CD4-positive, alpha-beta T cell treated with Interleukin-15 for 4 hours (primary cell): ENCODE measurements around the gene POC1A.

Source experiments
- DNase-seq: peaks from one replicate; pipeline ENCODE4 v3.0.0-alpha.2; 2020; ENCODE audit warnings: low spot score

The POC1A gene

GRCh38 chr3:52154135-52155094 lies at the start of gene POC1A:
Gene POC1A (minus strand): TSS chr3:52154423. CDS start chr3:52154372, 51 bp downstream.
- peak; percentile 84 for DNase-seq

GRCh38 chr3:52203701-52204100 lies 49.5 kb upstream of the POC1A start:
- no peak for DNase-seq

DNA sequence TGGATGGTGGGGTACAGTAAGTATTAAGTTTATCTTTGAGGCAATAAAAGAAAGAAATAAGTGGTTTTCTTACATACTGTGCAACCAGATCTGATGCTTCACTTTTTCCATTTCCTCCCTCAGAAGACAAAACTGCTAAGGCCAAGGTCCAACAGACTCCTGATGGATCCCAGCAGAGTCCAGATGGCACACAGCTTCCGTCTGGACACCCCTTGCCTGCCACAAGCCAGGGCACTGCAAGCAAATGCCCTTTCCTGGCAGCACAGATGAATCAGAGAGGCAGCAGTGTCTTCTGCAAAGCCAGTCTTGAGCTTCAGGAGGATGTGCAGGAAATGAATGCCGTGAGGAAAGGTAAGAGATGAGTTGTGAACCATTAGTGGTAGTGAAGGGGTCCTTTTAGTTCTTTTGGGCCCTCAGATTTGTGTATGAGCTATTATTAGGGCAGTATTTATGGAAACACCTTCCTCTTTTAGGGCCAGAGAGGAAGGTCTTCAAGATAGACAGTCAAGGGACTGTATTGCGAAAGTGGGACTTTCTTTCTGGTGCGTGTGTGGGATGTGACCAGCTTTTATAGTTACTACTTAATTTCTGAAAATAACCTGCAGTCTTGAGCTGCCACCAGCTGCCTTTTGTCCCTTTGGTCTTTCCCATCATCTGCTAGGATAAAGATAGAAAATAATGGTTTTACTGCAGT lies 48.3 kb upstream of the POC1A start:
- DNase-seq: no peak

GRCh38 chr3:52200981-52201679 lies 46.9 kb upstream of the POC1A start:
- no peak for DNase-seq

DNA sequence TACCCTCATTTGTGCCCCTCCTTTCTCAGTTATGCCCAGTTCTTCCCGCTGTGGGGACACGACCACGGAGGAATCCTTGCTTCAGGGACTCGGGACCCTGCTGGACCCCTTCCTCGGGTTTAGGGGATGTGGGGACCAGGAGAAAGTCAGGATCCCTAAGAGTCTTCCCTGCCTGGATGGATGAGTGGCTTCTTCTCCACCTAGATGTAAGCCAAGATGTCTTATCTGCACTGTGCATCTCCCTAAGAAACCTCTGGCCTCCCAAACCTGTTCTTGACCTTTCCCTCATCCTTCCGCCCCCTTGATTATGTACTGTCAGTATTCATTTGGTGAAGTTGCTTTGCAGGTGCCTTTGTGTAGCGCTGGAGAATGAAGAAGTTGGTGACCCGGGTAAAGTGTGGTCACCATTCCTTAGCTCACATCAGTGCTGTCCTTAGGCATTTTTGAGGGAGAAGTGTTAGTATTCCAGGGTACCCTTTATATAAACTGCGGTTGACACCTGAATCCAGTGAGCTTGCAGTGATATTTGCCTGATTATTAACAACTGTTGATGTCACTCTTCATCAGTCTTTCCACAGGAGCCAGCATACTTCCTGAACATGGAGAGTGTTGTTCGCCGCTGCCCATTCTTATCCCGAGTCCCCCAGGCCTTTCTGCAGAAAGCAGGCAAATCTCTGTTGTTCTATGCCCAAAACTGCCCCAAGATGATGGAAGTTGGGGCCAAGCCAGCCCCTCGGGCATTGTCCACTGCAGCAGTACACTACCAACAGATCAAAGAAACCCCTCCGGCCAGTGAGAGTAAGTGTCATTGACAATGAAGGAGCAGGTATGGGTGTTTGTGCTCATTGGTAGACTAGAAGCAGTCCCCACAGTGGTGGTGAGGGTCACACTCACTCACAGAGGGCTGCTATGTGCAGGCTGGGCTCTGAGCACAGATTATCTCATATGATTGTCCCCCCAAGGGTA lies 44.7 kb upstream of the POC1A start:
- DNase-seq: no peak

DNA sequence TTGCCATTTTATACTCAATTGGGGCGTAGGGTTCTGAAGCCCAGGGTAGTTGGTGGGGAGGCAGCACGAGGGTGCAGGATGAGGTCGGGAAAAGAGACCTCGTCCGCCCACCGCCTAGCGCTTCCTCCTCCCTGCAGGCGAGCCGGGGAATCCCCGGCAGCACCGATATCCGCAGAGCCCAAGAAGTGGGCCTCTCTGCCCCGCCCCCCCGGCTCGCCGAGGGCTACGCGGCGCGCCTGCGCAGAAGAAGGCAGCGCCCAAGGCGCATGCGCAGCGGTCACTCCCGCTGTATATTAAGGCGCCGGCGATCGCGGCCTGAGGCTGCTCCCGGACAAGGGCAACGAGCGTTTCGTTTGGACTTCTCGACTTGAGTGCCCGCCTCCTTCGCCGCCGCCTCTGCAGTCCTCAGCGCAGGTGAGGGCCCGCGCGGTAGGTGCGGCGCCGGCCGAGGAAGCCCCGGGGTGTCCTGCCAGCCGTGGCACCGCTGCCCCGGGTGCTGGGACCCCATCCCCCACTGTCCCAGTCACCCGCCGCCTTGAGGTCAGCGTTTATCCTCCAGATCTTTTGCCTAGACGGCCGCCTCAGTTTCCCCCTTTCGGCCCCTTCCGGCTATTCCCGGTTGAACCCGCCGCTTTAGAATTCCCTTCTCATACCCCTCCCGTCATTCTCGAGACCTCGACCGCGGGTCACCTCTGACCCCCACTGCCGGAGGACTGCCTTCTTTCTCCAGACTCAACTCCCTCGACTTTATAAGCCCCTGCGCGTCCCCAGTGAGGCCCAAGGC lies 43.8 kb upstream of the POC1A start, which contains the start of gene ALAS1:
TSS of gene ALAS1 (plus strand) at position 319 of the 784 bp plus-strand sequence. CDS start 1,082 bp downstream, outside the sequence.
- peak; percentile 91 for DNase-seq

- no peak for DNase-seq
These were observed 43.2 kb upstream of the POC1A start for GRCh38 chr3:52197499-52197841.

DNA sequence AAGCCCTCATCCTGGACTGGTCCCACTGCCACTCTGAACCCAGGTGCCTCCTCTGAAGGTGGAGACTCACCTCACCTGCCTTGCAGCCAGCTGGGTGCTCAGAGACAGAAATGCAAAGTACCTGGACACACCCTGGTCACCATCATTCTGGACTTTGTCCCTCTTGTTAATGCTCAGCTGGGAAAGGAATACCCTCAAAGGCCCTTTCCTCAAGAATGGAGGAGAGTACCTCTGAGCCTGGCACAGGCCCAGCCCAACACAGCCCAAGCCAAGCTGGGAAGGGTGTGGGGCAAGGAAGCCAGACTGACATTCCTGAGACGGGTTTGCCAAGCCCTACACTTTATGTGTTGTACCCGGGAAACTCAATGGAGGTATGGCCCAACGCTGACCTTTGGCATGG lies 42.8 kb upstream of the POC1A start:
- DNase-seq: no peak

DNA sequence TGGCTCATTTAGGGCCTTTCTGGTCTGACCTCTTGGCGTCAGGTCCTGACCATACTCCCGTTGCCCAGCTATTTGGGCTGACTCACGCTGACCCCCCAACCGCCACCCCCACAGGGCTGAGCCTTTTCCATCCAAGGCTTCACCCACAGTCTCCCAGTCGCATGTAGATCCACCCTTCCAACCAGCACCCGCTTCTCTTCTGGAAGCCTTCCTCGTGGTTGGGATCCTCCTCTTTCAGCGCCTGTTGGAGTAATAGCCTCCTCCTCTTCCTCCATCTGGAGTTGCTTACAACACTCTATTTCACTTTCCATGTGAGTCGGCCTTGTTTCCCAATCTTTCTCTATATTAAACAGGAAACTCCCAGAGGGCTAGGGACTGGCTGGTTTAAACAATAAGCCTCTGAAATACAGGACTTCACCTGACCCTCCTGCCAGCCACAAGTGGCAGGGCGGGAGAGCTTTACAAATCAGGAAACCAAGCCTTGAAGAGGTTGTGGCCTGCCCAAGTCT lies 41.7 kb upstream of the POC1A start:
- no peak for DNase-seq

- DNase-seq: no peak
These were observed 41.0 kb upstream of the POC1A start for GRCh38 chr3:52195291-52195597.

DNA sequence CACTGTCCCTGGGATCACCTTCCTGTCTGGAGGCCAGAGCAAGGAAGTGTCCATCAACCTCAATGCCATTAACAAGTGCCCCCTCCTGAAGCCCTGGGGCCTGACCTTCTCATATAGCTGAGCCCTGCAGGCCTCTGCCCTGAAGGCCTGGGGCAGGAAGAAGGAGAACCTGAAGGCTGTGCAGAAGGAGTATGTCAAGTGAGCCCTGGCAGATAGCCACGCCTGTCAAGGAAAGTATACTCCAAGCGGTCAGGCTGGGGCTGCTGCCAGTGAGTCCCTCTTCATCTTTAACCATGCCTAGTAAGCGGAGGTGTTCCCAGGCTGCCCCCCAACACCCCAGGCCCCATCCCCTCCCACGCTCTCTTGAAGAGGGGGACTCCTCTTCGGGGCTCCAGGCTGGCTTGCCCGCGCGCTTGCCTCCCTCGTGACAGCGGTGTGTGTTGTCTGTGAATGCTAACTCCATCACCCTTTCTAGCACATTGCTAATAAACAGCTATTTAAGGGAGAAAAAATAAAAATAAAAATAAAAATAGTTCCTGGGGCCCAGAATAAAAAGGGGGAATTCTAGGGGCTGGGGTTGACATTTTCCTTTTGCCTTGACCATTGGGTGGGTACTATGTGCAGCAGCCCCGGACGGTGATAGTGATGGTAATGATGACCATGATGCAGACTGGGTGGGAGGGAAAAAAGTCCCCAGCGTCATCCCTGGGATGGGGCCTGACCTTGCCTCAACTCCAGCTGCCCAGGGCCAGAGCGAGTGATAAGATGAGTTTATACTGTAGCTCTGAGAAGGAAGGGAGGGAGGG lies 40.5 kb upstream of the POC1A start:
- DNase-seq: no peak

DNA sequence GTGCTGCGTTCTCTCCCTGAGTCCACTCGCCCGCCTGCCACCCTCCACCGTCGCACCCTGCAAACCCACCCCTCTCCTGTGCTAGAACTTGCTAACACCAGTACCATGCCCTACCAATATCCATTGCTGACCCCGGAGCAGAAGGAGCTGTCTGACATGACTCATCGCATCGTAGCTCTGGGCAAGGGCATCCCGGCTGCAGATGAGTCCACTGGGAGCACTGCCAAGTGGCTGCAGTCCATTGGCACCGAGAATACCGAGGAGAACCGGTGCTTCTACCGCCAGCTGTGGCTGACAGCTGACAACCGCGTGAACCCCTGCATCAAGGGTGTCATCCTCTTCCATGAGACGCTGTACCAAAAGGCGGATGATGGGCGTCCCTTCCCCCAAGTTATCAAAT lies 38.8 kb upstream of the POC1A start:
- no peak for DNase-seq

DNA sequence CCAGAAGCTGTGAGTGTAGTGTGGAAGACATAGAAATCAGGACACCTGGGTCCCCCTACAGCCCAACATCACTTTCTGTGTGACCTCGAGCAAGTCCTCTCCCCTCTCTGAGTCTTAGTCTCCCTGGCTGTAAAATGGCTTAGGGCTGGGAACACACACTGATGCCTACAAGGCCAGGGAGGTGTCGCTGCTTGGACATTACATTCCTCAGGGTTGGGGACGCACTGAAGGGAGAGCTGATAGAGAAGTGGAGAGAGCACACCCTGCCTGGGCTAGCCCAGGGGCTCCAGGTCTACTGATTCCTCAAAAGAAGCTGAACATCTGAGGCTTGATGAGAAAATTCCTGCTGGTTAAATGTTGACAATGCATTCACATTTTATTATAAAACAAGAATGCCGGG lies 37.4 kb upstream of the POC1A start:
- no peak for DNase-seq

GRCh38 chr3:52190294-52191074 lies 36.3 kb upstream of the POC1A start:
- DNase-seq: no peak

- no peak for DNase-seq
These were observed 34.3 kb upstream of the POC1A start for GRCh38 chr3:52188556-52188955.

- DNase-seq: no peak
These were observed 32.5 kb upstream of the POC1A start for GRCh38 chr3:52186729-52187128.

DNA sequence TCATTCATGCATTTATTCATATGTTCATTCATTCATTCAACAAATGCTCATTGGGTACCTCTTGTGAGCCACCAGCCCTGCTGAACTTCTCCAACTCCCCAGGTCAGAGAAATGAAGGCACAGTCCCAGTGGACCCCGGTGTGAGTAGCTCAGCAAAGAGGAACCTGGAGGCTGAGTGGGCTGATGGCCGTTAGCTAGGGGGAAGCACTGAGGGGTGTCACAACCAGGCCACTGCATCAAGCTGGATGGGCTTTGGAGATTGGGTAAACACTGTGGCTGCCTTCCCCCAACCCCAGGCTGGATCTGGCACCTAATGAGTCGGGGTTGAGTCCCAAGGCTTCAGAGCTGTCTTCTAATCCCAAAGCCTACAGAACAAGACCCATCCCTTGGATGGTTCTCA lies 31.6 kb upstream of the POC1A start:
- no peak for DNase-seq

DNA sequence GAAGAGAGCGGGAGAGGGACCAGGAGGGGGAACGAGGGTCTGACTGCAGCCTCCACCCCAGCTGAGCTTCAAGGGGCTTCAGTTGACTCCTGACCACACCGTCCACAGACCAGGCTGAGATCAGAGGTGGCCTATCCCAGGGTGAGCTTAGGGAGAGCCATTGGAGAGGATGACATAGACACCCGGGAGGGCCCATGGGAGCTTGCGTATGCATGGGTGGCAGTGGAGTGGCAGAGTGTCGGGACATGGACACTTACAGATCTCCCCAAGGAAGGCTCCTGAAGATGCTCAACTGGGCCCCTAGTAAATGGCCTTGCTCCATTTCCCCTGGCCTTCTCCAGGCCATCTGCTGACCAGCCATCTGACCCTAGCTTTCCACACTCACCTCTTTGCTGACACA lies 31.1 kb upstream of the POC1A start:
- no peak for DNase-seq

DNA sequence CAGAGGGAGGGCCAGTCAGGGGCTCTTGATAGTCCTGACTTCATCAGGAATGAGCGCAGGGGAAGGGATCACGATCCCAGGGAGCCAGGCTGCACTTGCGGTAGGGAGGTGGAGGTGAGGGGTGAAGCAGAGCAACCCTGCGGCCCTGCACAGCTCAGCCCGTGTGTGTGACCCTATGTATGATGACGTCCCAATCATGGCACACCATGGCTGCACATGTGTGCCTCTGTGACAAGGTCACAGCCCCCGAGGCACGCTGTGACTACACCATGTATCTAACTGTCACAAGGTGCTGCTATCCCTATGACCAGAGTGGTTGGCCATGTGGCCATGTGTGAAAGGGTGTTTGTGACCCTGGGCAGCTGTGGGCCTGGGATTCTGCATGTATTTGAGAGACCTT lies 30.5 kb upstream of the POC1A start:
- no peak for DNase-seq
